Measurements from ENCODE around the gene DFFA. TPM values are rescaled to one million over a fixed set of nuclear protein-coding genes. Genes with fewer than 3 reads are reported as not detected.
A peak's percentile ranks its signal among the peaks of the same experiment; 100 is the strongest.

DFFA gene
- total RNA-seq, 1 experiment from 2014 or later, result 94.1 TPM

- Histone ChIP-seq H3K14ac (ENCODE audit: insufficient read depth, low read length) (no peak overlapping the region), H3K79me2 (ENCODE audit: insufficient read depth, low read length) (peaks cover 7% of the 10 kb centered on the region; the same call in 1 of the 2 replicates), H3K4ac (ENCODE audit: low read depth, low read length) (no peak overlapping the region), H2AFZ (ENCODE audit: low read length) (no peak overlapping the region), H2BK15ac (ENCODE audit: low read depth, low read length) (no peak overlapping the region), H3K18ac (ENCODE audit: insufficient read length, low read depth, low read length) (no peak overlapping the region), H2AK5ac (ENCODE audit: insufficient read length, low read length) (no peak overlapping the region), H3T11ph (ENCODE audit: low read length) (no peak overlapping the region), H3K23me2 (ENCODE audit: insufficient read length, low read depth, low read length, poor library complexity, severe bottlenecking) (no peaks in the 10 kb centered on the region), H4K8ac (replicated peaks; ENCODE audit: insufficient read length, low read depth, low read length) (no peak overlapping the region), H2BK20ac (ENCODE audit: low read depth, low read length, poor library complexity, severe bottlenecking) (no peak overlapping the region), H2BK12ac (ENCODE audit: insufficient read length, low read depth, low read length) (no peak overlapping the region), H4K91ac (ENCODE audit: insufficient read length, low read depth, low read length) (no peak overlapping the region), H3K27ac (ENCODE audit: insufficient read length, low read depth, low read length) (no peak overlapping the region), H4K20me1 (ENCODE audit: control insufficient read depth, insufficient read depth, insufficient read length) (no peaks in the 10 kb centered on the region), H2BK120ac (ENCODE audit: low read depth, low read length, poor library complexity, severe bottlenecking) (no peak overlapping the region), H3K9me3 (ENCODE audit: control insufficient read depth, low read depth, low read length) (no peaks in the 10 kb centered on the region), H2BK5ac (ENCODE audit: insufficient read length, low read length) (no peak overlapping the region), H3K27me3 (ENCODE audit: insufficient read depth, low read length) (no peaks in the 10 kb centered on the region), H3K79me1 (ENCODE audit: insufficient read depth, low read depth, low read length, poor library complexity, severe bottlenecking) (peaks cover 7% of the 10 kb centered on the region), H3K23ac (ENCODE audit: insufficient read length, low read depth, low read length) (no peak overlapping the region), H4K5ac (ENCODE audit: insufficient read length, low read depth, low read length) (no peak overlapping the region), H3K9ac (ENCODE audit: extremely low read depth, insufficient read length, low read length) (no peak overlapping the region), H3K4me1 (ENCODE audit: insufficient read depth, low read length) (peaks cover 13% of the 10 kb centered on the region; the same call in 1 of the 2 replicates), H3K56ac (ENCODE audit: insufficient read length, low read depth, low read length) (no peak overlapping the region), H3K4me2 (ENCODE audit: insufficient read depth, insufficient read length, low read length) (no peak overlapping the region)
- Mint-ChIP-seq H3K9me3 (no peaks in the 10 kb centered on the region), H3K4me3 (no peak overlapping the region), H3K4me1 (peaks cover 46 to 58% of the 10 kb centered on the region in 2 experiments), H3K36me3 (ENCODE audit: insufficient read depth in 1 of 3, low read depth in 3 of 3) (no peaks in the 10 kb centered on the region; a peak in 1 of 7 replicates), H3K27me3 (ENCODE audit: low read depth) (no peaks in the 10 kb centered on the region), H3K27ac (peak overlapping the region in 2 of 3 experiments; percentile 32 to 42; a peak in 3 of 7 replicates)
- no peak for TF ChIP-seq CTCF (conservative IDR thresholded peaks at IDR 0.05)
- no peak for DNase-seq
- WGBS (ENCODE audit: extremely low coverage, insufficient read length, low lambda C conversion rate), result no CpG with 5 or more reads among the region's 5 CpGs
Measured at GRCh38 chr1:10513199-10513598, 40.9 kb upstream of the DFFA start.
